Activated gamma-delta T cell (primary cell): ENCODE results near the gene C2CD3.
A peak's percentile ranks its signal among the peaks of the same experiment; 100 is the strongest.

Source experiments
- DNase-seq: peaks from one replicate; lab custom pipeline; 2025; lab: John Stamatoyannopoulos, UW
- total RNA-seq, 2 donors: gene quantifications; one replicate each; lab custom pipeline; 2026; lab: John Stamatoyannopoulos, UW

The C2CD3 gene
- 59.1 to 69.0 reads per million in 2 donors for total RNA-seq

- peak; percentile 92 for DNase-seq
These were observed at the start of gene C2CD3, which contains the start of gene PPME1 for GRCh38 chr11:74170694-74171629. Gene C2CD3 (minus strand): TSS chr11:74171002. CDS start chr11:74170792, 210 bp downstream. Gene PPME1 (plus strand): TSS chr11:74171289. CDS start chr11:74171422, 133 bp downstream.

GRCh38 chr11:74220376-74220775 lies 49.6 kb upstream of the C2CD3 start:
- no peak for DNase-seq

GRCh38 chr11:74212533-74212932 lies 41.7 kb upstream of the C2CD3 start:
- DNase-seq, result no peak

GRCh38 chr11:74208507-74208906 lies 37.7 kb upstream of the C2CD3 start:
- DNase-seq, result no peak

- DNase-seq, result no peak
These were observed 35.9 kb upstream of the C2CD3 start for GRCh38 chr11:74206746-74207145.

- no peak for DNase-seq
These were observed 34.4 kb upstream of the C2CD3 start for GRCh38 chr11:74205181-74205580.

- no peak for DNase-seq
These were observed 33.9 kb upstream of the C2CD3 start for GRCh38 chr11:74204701-74205100.

- no peak for DNase-seq
These were observed 33.2 kb upstream of the C2CD3 start for GRCh38 chr11:74203966-74204365.

- DNase-seq, result no peak
These were observed 26.1 kb upstream of the C2CD3 start for GRCh38 chr11:74196781-74197486.

- DNase-seq, result no peak
These were observed 25.0 kb upstream of the C2CD3 start for GRCh38 chr11:74195828-74196227.

- no peak for DNase-seq
These were observed 14.9 kb upstream of the C2CD3 start for GRCh38 chr11:74185695-74186094.

- DNase-seq, result no peak
These were observed 14.5 kb upstream of the C2CD3 start for GRCh38 chr11:74185285-74185684.

- DNase-seq, result no peak
These were observed 11.8 kb upstream of the C2CD3 start for GRCh38 chr11:74182635-74183034.

GRCh38 chr11:74179234-74180052 lies 8.6 kb upstream of the C2CD3 start:
- DNase-seq, result no peak

GRCh38 chr11:74175920-74176319 lies 5.1 kb upstream of the C2CD3 start:
- no peak for DNase-seq

GRCh38 chr11:74171997-74172396 lies 1.2 kb upstream of the C2CD3 start:
- no peak for DNase-seq

GRCh38 chr11:74171630-74171968 lies 797 bp upstream of the C2CD3 start:
- DNase-seq, result no peak

GRCh38 chr11:74169738-74170458 lies 904 bp downstream of the C2CD3 start:
- DNase-seq, result no peak

- no peak for DNase-seq
These were observed 2.0 kb downstream of the C2CD3 start for GRCh38 chr11:74168838-74169237.

GRCh38 chr11:74162681-74163467 lies 7.9 kb downstream of the C2CD3 start:
- DNase-seq, result no peak

GRCh38 chr11:74159642-74160041 lies 11.2 kb downstream of the C2CD3 start:
- DNase-seq, result no peak
